GM23338 (cell line): ENCODE data around the gene CDK16. TPM values are rescaled to one million over a fixed set of nuclear protein-coding genes. Genes with fewer than 3 reads are reported as not detected.

ENCODE experiments used
- ATAC-seq: fragments of 200-7000 bp; cut with Tn5 transposase; 3 replicates; pipeline ENCODE4 v1.9.1; 2020
- DNase-seq: peaks from one replicate; pipeline ENCODE4 v3.0.0-alpha.2; 2015; ENCODE audit warnings: low spot score
- H2AFZ ChIP-seq: fragments of 200-600 bp; sonication (generic); 2 replicates; pipeline ENCODE4 v1.8.0; 2016; ENCODE audit warnings: antibody characterized with exemption, mild to moderate bottlenecking, moderate library complexity
- H3F3A ChIP-seq: fragments of 200-600 bp; sonication (generic); replicated peaks from 2 replicates; pipeline ENCODE4 v1.8.0; 2017; ENCODE audit warnings: antibody characterized with exemption, mixed run types, low read depth
- H3K27ac ChIP-seq: fragments of 200-600 bp; sonication (generic); 2 replicates; pipeline ENCODE4 v1.6.1; 2016; ENCODE audit warnings: low read depth
- H3K27me3 ChIP-seq: fragments of 200-600 bp; sonication (generic); 2 replicates; pipeline ENCODE4 v1.8.0; 2016; ENCODE audit warnings: mild to moderate bottlenecking, mixed run types, moderate library complexity; ENCODE audit not compliant: insufficient read depth
- H3K36me3 ChIP-seq: fragments of 200-600 bp; sonication (generic); 2 replicates; pipeline ENCODE4 v1.8.0; 2016; ENCODE audit warnings: mild to moderate bottlenecking; ENCODE audit not compliant: insufficient read depth
- H3K4me1 ChIP-seq: fragments of 200-600 bp; sonication (generic); 2 replicates; pipeline ENCODE4 v1.8.0; 2016; ENCODE audit warnings: mild to moderate bottlenecking, moderate library complexity; ENCODE audit not compliant: insufficient read depth
- H3K4me2 ChIP-seq: fragments of 200-600 bp; sonication (generic); 2 replicates; pipeline ENCODE4 v1.7.1; 2017; ENCODE audit warnings: mixed run types
- H3K4me3 ChIP-seq: fragments of 200-600 bp; sonication (generic); 2 replicates; pipeline ENCODE4 v1.6.1; 2016; ENCODE audit warnings: mixed run types
- H3K79me2 ChIP-seq: fragments of 200-600 bp; sonication (generic); replicated peaks from 2 replicates; pipeline ENCODE4 v1.8.0; 2017; ENCODE audit warnings: mild to moderate bottlenecking; ENCODE audit not compliant: insufficient read depth
- H3K9me2 ChIP-seq: fragments of 200-600 bp; sonication (generic); 2 replicates; pipeline ENCODE4 v1.8.0; 2017; ENCODE audit not compliant: insufficient read depth
- H4K20me1 ChIP-seq: fragments of 200-600 bp; sonication (generic); replicated peaks from 2 replicates; pipeline ENCODE4 v1.8.0; 2017; ENCODE audit warnings: mild to moderate bottlenecking; ENCODE audit not compliant: insufficient read depth
- H3K27ac Mint-ChIP-seq: 2 replicates; pipeline ENCODE4 v1.8.0; 2020; ENCODE audit warnings: inconsistent platforms, mild to moderate bottlenecking, moderate library complexity, mixed read lengths
- H3K27me3 Mint-ChIP-seq: 3 replicates; pipeline ENCODE4 v1.8.0; 2022; ENCODE audit warnings: low read depth, mild to moderate bottlenecking, moderate library complexity, mixed read lengths, inconsistent platforms; ENCODE audit not compliant: insufficient read depth, poor library complexity
- H3K36me3 Mint-ChIP-seq: 3 replicates; pipeline ENCODE4 v1.8.0; 2021; ENCODE audit warnings: low read depth, mild to moderate bottlenecking, inconsistent platforms, moderate library complexity, mixed read lengths
- H3K4me1 Mint-ChIP-seq: 3 replicates; pipeline ENCODE4 v1.8.0; 2020; ENCODE audit warnings: mild to moderate bottlenecking, inconsistent platforms, mixed read lengths
- H3K4me3 Mint-ChIP-seq: 3 replicates; pipeline ENCODE4 v1.8.0; 2021; ENCODE audit warnings: moderate library complexity, mild to moderate bottlenecking, inconsistent platforms, mixed read lengths
- H3K9me3 Mint-ChIP-seq: 3 replicates; pipeline ENCODE4 v1.8.0; 2020; ENCODE audit warnings: moderate library complexity, mild to moderate bottlenecking, inconsistent platforms, mixed read lengths
- CREB1 ChIP-seq: fragments of 250-450 bp; sonication (Bioruptor Pico); IDR thresholded peaks from 2 replicates; pipeline ENCODE4 v1.5.0; 2020; ENCODE audit warnings: low read depth, mild to moderate bottlenecking, moderate library complexity
- ETS1 ChIP-seq: IDR thresholded peaks from 2 replicates; pipeline ENCODE4 v1.6.1; 2016; ENCODE audit warnings: antibody characterized with exemption
- EZH2phosphoT487 ChIP-seq: fragments of 200-600 bp; sonication (generic); IDR thresholded peaks from one replicate; pipeline ENCODE4 v1.8.1; 2018; ENCODE audit warnings: antibody characterized with exemption; ENCODE audit not compliant: unreplicated experiment
- NANOG ChIP-seq: IDR thresholded peaks from 2 replicates; pipeline ENCODE4 v1.6.1; 2016; ENCODE audit warnings: antibody characterized with exemption, borderline replicate concordance
- POLR2AphosphoS5 ChIP-seq: IDR thresholded peaks from 2 replicates; pipeline ENCODE4 v1.6.1; 2016; ENCODE audit warnings: antibody characterized with exemption, low read depth
- ZNF331 ChIP-seq: fragments of 250-450 bp; sonication (Bioruptor Pico); IDR thresholded peaks from 2 replicates; pipeline ENCODE4 v1.5.0; 2020; ENCODE audit warnings: low read depth, mild to moderate bottlenecking, moderate library complexity
- ZNF462 ChIP-seq: fragments of 250-450 bp; sonication (Bioruptor Pico); IDR thresholded peaks from 2 replicates; pipeline ENCODE4 v1.5.0; 2020; ENCODE audit warnings: mild to moderate bottlenecking, moderate library complexity
- polyA plus RNA-seq: library from polyadenylated mRNA; unstranded; fragments of >200 nt; fragmentation: Nextera tagmentation; extraction: Ambion mirVana; gene quantifications from 2 replicates; pipeline ENCODE4 v1.2.1, GENCODE V29; 2016
- total RNA-seq: library from RNA; depleted of rRNA; stranded (reverse); fragments of >200 nt; shearing (Covaris generic); gene quantifications from 2 replicates; pipeline ENCODE4 v1.2.3, GENCODE V29; 2014
- TF ChIP-seq, protein P1 (sequence below), 2 experiments: fragments of 200-600 bp in 1 of 2; sonication (generic) in 1 of 2; conservative IDR thresholded peaks; 2 replicates each; pipeline versions ENCODE4 v1.5.1 to v1.6.1; 2016 to 2017; ENCODE audit warnings: antibody characterized with exemption in 2 of 2, low read depth in 2 of 2, mild to moderate bottlenecking in 2 of 2, moderate library complexity in 1 of 2

The CDK16 gene
- total and polyA plus RNA-seq, 2 experiments from 2014 or later: 58.9 to 158 TPM

- TF ChIP-seq NANOG (no peak), CREB1 (CRISPR knock-in tag) (no peak), ZNF331 (CRISPR knock-in tag) (no peak), ETS1 (no peak), POLR2AphosphoS5 (no peak)
- TF ChIP-seq, protein P1, sequence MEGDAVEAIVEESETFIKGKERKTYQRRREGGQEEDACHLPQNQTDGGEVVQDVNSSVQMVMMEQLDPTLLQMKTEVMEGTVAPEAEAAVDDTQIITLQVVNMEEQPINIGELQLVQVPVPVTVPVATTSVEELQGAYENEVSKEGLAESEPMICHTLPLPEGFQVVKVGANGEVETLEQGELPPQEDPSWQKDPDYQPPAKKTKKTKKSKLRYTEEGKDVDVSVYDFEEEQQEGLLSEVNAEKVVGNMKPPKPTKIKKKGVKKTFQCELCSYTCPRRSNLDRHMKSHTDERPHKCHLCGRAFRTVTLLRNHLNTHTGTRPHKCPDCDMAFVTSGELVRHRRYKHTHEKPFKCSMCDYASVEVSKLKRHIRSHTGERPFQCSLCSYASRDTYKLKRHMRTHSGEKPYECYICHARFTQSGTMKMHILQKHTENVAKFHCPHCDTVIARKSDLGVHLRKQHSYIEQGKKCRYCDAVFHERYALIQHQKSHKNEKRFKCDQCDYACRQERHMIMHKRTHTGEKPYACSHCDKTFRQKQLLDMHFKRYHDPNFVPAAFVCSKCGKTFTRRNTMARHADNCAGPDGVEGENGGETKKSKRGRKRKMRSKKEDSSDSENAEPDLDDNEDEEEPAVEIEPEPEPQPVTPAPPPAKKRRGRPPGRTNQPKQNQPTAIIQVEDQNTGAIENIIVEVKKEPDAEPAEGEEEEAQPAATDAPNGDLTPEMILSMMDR (conservative IDR thresholded peaks at IDR 0.05; ENCODE audit: low read depth in 2 of 2): no peak
These were observed 5.2 kb downstream of the CDK16 start (continued) for GRCh38 chrX:47223476-47224250.

GRCh38 chrX:47224266-47224895 is 5.9 kb downstream of the CDK16 start:
- Histone ChIP-seq H3K9me2 (no peaks in the 10 kb centered on the region), H3F3A (no peaks in the 10 kb centered on the region), H2AFZ (no peak overlapping the region), H3K27me3 (no peaks in the 10 kb centered on the region), H3K27ac (no peak overlapping the region), H3K4me3 (no peak overlapping the region), H3K36me3 (peaks cover 6% of the 10 kb centered on the region), H3K79me2 (peaks cover 30% of the 10 kb centered on the region), H4K20me1 (no peaks in the 10 kb centered on the region), H3K4me2 (no peak overlapping the region), H3K4me1 (no peaks in the 10 kb centered on the region)
- Mint-ChIP-seq H3K9me3 (no peaks in the 10 kb centered on the region), H3K36me3 (peaks cover 61% of the 10 kb centered on the region), H3K4me3 (no peak overlapping the region), H3K4me1 (peaks cover 16% of the 10 kb centered on the region), H3K27me3 (peaks cover 7% of the 10 kb centered on the region), H3K27ac (no peak overlapping the region)
- no peak for ATAC-seq
- TF ChIP-seq ZNF462 (CRISPR knock-in tag) (no peak), EZH2phosphoT487 (no peak)
- no peak for DNase-seq
